ENCODE measurements around the gene ATP8A2.
"Not testable (repeated sequence)": the region's sequence is repeated elsewhere in the genome, so short reads cannot be mapped to it uniquely, and the experiment has no call there.

ATP8A2 gene

DNA sequence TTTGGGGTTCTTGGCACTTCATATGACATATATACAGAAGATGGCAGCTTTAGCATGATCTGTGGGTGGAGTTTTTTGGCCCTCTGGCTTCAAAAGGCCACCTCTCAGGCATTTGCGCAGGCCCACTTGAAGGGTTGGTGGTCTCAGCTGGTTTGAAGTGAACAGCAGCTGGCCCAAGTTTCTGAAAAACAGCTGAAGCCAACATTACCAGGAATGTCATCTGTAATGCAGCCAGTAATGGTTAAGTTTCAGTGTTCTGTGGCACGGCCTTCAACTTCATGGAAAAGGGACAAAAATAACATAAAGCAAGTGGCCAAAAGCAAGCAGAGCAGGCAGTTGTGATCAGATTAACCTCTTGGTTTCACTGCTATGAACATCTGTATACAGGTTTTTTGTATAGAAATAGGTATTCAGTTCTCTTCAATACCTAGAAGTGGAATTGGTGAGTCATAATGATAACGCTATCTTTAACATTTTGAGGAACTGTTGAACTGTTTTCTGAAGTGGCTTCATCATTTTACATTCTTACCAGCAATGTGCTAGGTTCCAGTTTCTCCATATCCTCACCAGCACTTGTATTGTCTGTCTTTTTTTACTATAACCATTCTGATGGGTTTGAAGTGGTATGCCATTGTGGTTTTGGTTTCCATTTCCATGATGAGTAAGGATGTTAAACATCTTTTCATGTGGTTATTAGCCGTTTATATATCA lies 434.6 kb downstream of the ATP8A2 start:
- no peak for DNase-seq (ENCODE audit: low read depth)

DNA sequence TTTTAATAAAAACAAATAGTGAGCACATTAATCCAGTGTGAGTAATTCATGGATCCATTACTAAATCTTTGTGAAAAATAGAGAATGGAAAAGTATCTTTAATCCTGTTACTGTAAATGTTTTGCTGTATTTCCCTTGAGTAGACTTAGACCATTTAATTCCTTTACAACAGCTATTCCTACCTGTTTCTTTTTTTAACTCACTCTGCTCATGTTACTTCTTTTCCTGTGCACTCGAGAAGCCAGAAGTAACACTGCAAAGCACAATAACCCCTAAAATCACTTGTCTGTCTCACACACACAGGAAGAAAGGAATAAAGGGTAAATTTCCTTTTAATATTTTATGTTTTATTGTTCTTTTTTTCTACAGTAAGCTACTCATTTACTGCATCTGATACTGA lies 435.8 kb downstream of the ATP8A2 start:
- no peak for DNase-seq (ENCODE audit: low read depth)

DNA sequence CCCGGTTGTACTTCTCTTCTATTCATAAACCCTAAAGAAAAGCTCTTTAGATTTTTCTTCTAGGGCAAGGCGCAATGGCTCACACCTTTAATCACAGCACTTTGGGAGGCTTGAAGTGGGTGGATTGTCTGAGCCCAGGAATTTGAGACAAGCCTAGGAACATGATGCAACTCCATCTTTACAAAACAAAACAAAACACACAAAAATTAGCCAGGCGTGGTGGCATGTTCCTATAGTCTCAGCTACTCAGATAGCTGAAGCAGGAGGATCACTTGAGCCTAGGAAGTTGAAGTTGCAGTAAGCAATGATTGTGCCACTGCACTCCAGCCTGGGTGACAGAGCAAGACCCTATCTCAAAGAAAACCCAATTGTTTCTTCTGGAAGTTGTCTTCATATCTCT lies 439.7 kb downstream of the ATP8A2 start:
- DNase-seq (ENCODE audit: low read depth), result no peak

DNA sequence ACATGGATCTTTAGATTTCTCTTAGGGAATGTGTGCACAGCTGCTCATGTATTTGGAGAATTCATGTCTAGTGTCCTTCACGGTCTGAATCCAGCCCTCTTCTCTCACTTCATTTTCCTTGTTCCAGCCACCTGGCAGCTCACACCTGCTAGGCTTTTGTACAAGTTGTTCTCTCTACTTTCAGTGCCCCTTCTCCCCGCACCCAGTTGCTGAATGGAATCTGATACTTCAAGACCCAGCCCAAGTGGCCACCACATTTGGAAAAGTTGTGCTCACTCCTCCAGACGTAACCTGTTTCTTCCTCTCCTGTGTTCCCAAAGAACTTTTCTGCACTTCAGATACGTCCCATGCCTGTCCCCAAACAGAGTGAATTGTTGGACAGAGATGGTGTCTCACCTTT lies 444.5 kb downstream of the ATP8A2 start:
- no peak for DNase-seq (ENCODE audit: low read depth)

DNA sequence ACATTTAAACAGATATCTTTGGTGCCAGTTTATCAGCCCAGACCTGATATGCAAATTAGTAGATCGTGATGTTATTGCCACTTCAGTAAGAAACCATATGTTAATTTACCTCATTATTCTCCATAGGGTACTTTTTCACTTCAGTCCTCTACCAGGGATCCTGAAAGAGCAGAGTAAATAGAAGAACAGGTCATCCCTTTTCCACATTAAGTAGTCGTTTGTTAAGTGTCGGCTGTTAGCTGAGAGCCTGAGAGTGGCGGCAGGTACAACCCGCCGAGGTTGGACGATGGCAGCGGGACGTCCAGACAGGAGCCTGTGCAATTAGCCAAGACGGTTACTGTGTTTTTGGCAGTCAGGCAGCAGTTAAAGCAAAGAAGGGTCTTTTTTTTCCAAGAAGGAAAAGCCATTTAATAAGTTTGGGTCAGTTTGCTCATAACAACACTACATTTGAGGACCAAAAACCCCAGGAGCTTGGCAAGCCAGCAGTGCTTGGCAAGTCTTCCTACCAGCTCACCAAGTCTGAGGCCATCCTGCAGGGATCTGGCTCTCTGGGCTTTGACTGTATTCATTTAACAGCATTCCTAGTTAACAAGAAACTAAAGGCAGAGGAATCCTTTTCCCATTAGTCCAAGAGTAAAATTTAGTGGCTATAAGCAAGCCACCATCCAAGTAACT lies 448.2 kb downstream of the ATP8A2 start:
- no peak for DNase-seq (ENCODE audit: low read depth)

DNA sequence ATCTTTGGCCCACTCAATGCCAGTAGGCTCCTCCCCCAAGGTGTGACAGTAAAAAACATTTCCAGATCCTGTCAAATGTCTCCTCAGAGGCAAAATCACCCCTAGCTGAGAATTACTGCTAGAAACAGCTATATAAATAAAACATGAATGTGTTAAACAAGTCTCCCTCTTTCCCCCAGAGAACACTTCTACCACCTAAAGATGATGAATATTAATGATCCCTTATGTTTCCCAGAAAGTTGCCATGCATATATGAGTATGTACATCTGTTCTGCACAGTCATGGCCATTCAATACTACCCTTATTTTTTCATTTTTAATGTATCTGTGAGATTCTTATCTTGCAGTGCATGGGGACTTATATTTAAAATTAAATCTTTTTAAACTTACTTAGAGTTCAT lies 450.0 kb downstream of the ATP8A2 start:
- DNase-seq (ENCODE audit: low read depth), result no peak

DNA sequence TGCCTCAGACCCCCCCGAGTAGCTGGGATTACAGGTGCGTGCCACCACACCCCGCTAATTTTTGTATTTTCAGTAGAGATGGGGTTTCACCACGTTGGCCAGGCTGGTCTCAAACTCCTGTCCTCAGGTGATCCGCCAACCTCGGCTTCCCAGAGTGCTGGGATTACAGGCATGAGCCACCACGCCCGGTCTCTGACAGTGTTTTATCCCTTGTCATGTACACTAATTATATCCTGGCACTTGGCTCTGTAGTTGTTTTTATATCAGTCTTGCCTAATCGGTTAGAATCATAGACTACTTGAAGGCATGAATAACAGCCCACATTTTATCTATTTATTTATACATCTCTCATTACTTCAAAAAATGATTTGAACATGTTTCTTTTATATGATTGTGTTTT lies 455.4 kb downstream of the ATP8A2 start:
- not testable (repeated sequence) for DNase-seq (ENCODE audit: low read depth)

DNA sequence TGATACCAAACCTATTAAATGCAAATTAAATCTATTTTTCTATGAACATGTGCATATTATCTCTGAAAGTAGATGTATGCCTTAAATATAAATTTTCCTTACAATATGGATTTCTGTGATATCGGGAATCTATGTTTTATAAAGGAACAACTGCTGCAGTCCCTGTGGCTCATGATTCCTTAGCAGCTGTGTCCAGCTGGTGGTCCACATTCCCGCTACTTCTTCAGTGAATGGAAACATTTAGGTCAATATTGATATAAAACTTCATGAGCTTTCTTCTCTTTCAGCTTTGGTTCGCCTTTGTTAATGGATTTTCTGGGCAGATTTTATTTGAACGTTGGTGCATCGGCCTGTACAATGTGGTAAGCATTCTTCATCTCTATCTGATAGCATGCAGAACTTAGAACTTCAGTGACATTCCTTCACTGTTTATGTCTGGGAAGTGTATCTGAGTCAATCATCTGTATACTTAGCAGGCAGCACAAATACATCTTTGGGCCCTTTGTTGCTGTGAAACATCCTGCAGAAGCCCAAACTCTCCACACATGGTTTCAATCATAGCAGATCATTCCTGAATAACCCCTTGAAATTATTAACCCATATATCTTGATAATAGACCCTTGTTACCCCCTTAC lies 456.2 kb downstream of the ATP8A2 start:
- DNase-seq (ENCODE audit: low read depth), result no peak

DNA sequence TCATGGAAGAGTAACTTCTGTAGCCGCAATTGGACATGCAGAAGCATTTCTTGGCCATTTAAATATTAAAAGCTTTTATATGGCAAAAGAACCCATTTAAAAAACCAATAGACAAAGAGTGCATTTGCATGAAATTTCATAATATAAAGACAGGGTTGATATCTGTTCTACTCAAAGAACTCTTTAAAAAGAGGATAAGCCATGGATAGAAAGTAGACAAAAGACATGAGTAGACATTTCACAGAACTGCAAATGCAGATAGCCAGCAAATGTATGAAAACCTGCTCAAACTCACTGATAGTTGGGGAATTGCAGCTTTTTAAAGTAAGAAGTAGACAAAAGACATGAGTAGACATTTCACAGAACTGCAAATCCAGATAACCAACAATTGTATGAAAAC lies 462.0 kb downstream of the ATP8A2 start:
- no peak for DNase-seq (ENCODE audit: low read depth)

DNA sequence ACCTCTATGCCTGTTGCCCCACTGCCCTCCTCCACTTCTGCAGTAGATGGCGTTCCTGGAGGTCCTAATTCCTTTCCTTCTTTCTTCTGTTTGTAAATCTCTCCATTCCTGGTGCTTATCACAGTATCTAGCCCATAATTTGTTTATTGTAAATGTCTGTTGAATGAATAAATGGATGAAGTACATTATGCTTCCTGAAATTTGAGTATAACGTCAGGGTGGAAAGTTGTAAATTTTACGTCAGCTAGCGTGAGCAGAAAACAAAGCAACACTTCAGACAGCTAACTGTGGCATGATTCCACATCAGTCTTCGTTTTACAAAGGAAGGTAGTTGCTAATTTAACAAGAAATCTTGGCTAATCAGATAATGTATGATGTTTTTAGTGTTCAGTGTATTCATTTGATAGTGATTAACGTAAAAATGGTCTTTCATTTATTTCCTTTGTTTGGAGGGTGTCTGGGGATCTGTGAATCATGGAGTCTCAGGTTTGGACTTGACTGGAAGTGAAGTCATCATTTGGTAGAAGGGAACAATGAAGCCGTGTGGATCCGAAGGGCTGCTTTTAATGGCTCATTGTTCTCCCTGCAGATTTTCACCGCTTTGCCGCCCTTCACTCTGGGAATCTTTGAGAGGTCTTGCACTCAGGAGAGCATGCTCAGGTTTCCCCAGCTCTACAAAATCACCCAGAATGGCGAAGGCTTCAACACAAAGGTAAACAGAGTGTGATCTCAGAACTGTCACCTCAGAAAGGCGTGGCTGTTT lies 465.0 kb downstream of the ATP8A2 start:
- no peak for DNase-seq (ENCODE audit: low read depth)

DNA sequence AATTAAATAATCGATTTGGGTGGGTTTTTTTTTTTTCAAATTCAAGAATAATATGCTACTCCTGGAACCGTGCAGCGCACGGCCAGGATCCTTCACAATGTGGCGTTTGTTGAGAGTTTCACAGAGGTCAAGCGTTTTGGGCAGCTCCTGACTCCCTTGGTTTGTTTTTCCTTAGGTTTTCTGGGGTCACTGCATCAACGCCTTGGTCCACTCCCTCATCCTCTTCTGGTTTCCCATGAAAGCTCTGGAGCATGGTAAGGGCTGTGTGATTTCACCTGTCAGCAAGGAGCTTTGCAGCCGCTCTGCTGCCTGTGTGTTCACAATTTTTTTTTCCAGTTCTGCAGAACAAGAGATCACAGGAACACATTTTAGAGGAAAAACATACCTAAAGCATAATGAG lies 467.6 kb downstream of the ATP8A2 start:
- no peak for DNase-seq (ENCODE audit: low read depth)

DNA sequence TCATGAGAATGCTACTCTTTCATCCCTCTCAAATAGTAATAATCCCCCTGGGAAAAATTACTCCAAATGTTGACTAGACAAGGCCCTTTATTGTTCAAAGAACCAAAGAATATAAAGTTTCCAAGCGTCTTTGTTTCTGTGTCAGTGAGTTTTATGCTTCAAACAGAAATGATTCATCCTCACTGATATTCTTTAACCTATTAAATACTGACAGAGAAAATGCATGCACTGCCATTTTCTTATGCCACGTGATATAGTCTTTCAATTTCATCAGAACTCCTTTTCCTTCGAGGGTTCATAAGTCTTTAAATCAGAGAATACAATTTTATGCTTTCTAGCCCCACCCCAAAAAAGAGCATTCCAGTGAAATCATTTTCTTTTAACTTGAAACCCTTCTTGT lies 468.5 kb downstream of the ATP8A2 start:
- DNase-seq (ENCODE audit: low read depth), result no peak

DNA sequence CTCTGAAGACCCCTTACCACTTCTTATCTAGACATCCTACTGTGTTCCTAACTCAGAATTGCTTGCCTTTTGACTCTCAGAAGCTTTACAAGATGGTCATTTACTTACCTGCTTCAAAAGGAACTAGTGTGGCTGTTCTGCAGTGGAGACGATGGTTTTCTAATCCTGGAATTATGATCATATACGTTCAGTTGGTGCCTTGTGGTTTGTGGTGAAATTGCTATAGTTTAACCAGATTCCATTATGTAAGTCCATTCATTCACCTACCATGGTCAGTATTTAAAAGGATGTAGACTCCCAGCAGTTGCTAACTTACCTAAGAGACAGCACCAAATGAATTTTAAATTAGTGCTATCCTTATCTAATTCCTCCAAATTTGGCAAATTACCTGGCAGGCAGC lies 469.2 kb downstream of the ATP8A2 start:
- no peak for DNase-seq (ENCODE audit: low read depth)

DNA sequence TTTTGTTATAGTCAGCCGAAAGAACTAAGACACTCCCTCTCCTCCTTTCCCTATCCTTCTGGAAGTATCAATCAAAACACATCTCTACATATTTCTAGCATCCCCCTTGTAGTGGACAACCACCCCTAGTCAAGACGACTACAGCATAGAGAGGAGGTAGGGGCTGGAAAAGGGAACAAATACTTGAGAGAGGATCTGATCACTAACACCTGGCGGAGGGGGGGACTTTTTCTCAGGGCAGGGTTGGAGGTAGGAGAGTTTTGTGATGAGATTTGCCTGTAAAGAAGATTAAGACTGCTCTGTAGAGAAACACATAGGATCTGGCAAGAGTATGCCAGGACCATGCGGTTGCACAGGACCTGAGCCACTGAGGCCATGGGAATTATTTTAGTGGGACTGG lies 471.9 kb downstream of the ATP8A2 start:
- DNase-seq (ENCODE audit: low read depth), result no peak

DNA sequence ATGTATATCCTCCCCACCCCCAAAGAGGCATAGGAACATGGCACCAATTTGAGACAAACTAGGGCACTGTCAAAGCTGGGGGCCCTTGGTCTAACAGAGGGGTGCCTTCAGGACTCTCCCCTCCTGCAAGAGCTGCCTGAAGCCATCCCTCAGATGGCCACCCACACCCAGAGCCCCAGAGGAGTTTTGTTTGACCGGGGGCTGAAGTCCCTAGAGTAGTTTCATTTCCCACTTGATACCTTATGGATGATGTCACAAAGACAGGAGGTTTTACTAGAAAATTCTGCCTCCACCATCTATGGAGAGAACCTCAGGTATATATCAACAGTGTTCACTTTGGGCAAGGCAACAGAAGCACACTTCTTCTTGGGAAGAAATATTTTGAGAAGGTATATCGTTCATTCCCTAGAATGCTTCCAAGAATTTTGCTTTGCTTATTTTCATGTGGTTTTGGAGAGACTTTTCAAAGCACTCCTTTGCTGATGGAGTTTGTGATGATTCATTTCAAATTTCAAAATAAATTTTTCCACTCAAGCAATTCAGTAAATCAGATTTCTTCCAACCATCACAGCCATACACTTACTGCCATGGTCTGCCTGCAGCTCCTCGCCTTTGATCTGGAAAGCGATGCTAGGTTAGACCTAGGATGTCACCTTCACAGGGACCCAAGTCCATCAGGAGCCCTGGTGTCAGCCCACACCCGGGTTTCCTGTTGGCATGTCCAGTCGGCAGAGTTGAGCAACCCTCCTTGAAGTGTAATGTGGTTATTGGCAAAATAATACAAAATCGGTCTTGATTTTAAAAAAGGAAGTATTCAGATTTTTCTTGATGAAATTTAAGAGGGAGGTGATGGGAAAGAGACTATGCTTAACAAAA lies 473.0 kb downstream of the ATP8A2 start:
- DNase-seq (ENCODE audit: low read depth), result no peak

DNA sequence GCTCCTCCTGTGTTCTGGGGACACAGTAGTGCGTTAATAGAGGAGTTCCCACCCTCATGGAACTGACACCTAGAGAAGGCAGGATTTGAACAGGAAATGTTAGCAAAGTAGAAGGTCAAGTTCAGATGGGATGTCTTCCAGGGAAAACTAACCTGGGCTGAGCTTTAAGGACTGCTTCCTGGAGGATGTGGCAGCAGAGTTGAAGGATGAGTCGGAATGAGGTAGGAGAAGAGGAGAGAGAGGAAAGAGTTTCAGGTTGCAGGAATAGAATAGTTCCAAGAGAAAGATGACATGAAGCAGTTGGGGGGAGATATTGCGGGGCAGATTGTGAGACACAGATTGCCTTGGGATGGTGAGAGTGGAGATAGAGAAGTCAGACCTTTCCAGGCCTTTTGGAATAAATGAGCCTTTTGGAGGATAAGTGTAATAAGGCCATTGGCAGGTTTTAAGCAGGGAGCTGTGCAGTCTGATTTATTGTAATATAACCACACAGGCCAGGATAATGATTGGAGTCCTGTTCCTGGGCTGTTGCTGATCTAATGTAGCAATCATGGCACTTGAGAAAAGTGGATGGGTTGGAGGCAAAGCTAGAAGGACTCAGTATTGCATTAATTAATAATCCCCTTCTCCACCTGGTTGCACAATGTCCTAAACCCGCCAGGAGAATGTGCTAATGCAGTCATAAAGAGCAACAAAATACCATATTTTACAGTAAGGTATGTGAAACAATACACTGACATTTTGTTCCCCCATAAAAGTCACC lies 474.6 kb downstream of the ATP8A2 start:
- no peak for DNase-seq (ENCODE audit: low read depth)

DNA sequence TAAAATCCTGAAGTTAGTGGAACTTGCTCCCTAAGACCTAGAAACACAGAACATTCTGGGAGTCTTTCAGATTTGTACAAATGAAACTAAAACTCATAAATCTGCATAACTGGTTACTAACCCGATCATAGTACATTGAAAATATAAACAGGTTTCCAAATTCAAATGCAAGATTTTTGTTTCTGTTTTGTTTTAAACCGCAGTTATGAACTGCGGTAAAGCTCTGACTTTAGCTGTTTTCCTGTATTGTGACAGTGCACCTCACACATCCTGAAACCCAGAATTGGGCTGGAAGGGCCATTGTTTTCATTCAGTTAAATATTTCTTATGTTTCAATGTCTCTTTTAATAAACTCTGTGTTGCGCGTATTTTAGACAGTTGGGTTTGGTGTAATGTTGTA lies 475.4 kb downstream of the ATP8A2 start:
- DNase-seq (ENCODE audit: low read depth), result no peak

DNA sequence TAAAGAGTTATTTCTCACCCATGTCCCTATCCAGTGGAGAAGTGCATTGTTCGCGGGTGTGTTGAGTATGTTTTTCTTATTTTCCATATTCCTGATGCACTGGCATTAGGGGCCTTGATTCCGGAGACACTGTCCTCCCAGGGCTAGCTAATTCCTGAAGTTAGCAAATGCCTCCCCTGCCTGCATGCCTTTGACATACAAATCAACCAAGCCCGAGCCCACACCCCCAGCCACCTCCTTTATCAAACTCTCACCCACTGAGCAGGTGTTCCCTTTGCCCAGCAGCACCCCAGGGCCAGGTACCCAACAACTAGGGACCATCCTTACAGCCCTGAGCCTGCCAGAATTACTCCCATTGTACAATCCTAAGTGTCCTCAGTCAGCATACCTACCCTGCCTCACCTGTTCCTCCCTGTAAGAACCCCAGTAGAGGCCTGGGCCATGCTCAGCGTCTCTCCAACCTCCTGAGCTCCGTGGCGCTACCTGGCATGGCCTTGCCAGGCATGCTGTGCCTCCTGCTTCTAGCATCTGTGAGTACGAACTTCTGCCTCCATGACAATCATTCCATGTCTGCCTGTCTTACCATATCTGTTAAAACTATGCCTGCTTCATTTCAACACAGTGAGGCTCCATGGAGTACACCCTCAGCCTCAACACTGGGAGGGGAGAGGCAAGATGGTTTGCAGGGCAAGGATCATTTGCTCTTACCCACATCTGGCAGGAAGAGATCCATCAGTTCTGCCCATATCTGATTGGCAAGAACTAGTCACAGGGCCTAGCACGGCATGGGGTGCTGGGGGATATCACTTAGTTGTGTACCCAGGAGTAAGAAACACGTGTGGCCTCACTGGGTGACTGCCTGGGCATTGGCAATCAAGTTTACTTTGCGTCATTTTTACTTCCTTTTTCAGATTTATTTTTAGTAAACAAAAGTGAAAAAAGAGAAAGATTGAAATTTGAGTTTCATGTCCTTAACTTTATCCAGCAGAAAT lies 476.2 kb downstream of the ATP8A2 start:
- no peak for DNase-seq (ENCODE audit: low read depth)

DNA sequence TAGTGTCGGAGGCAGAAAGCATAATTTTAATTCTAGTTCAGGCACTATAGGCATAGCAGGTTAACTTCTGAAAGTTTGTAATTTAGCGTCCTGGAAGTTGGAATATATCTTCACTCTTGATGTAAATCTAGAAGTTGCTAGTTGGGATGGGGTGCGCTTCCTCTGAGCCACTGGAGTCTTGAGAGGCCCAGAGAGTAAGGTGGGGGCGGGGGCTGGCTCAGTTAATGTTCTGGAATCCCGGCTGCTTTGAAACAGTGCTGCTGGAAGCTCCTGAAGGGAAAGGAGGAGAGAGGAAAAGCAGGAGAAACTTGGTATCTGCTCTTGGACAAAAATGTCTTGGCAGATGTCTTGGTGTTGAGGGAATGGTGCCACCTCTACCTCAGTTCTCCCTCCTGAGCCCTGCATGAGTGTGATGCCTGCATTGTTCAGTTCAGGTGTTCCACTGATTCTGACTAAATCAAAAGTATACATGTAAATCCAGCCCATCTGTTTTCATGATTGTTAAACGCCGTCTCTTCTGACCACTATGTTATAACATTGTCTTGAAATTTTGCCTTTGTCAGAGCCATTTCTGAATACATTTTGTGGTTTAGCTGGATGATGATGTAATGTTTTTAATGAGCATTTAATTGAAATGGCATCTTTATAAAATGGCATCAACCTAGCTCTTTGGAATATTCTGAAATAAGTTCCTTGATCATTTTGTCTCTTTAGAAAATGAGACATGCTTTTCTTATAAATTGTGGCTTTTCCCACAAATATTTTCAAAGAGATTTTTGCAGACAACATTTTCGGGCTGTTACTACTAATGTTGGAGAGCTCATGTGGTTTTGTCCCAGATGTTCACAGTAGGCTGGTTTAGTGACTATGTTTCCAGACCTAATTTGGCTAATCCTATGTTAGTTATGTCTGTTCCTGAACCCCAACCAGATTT lies 477.3 kb downstream of the ATP8A2 start:
- DNase-seq (ENCODE audit: low read depth), result no peak

Data from GM04504 (cell line).